ENCODE results near the gene VLDLR. TPM values are rescaled to one million over a fixed set of nuclear protein-coding genes. Genes with fewer than 3 reads are reported as not detected.

Gene VLDLR
- total RNA-seq, 2 experiments from 2014 or later, result 13.0 to 17.1 TPM

- Mint-ChIP-seq H3K27ac (no peak overlapping the region), H3K9me3 (peaks cover 7% of the 10 kb centered on the region), H3K36me3 (ENCODE audit: low read depth) (peaks cover 58% of the 10 kb centered on the region), H3K4me1 (ENCODE audit: low read depth) (peaks cover 13% of the 10 kb centered on the region), H3K4me3 (no peak overlapping the region), H3K27me3 (peaks cover 1% of the 10 kb centered on the region)
- ATAC-seq (no peak), DNase-seq (no peak)
- ChIA-PET POLR2A (no interaction called here), CTCF (no interaction called here)
- TF ChIP-seq, protein P1, sequence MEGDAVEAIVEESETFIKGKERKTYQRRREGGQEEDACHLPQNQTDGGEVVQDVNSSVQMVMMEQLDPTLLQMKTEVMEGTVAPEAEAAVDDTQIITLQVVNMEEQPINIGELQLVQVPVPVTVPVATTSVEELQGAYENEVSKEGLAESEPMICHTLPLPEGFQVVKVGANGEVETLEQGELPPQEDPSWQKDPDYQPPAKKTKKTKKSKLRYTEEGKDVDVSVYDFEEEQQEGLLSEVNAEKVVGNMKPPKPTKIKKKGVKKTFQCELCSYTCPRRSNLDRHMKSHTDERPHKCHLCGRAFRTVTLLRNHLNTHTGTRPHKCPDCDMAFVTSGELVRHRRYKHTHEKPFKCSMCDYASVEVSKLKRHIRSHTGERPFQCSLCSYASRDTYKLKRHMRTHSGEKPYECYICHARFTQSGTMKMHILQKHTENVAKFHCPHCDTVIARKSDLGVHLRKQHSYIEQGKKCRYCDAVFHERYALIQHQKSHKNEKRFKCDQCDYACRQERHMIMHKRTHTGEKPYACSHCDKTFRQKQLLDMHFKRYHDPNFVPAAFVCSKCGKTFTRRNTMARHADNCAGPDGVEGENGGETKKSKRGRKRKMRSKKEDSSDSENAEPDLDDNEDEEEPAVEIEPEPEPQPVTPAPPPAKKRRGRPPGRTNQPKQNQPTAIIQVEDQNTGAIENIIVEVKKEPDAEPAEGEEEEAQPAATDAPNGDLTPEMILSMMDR (IDR thresholded peaks at IDR 0.05), result no peak
- intact Hi-C loops (cut with micrococcal nuclease), result no loop called here
Measured at GRCh38 chr9:2642068-2642467, 20.5 kb downstream of the VLDLR start.

GRCh38 chr9:2645569-2645968 lies 24.0 kb downstream of the VLDLR start:
- H3K27me3 Mint-ChIP-seq, result no peaks in the 10 kb centered on the region
- POLR2A ChIA-PET, result interaction anchor here (1.0 kb wide), 1 partner anchor 13 kb away, joined by 4 read pairs; no protein-coding TSS in a partner anchor
- H3K36me3 Mint-ChIP-seq (ENCODE audit: low read depth), result peaks cover 75% of the 10 kb centered on the region
- CTCF ChIA-PET, result no interaction called here
- peaks cover 7% of the 10 kb centered on the region for H3K9me3 Mint-ChIP-seq
- intact Hi-C loops (cut with micrococcal nuclease), result no loop called here
- ATAC-seq, result no peak
- H3K27ac Mint-ChIP-seq, result no peak overlapping the region
- TF ChIP-seq, protein P1 (IDR thresholded peaks at IDR 0.05), result no peak
- no peak for DNase-seq
- no peak overlapping the region for H3K4me3 Mint-ChIP-seq
- no peaks in the 10 kb centered on the region for H3K4me1 Mint-ChIP-seq (ENCODE audit: low read depth)

- intact Hi-C loops (cut with micrococcal nuclease), result no loop called here
- TF ChIP-seq, protein P1 (IDR thresholded peaks at IDR 0.05), result no peak
- H3K27me3 Mint-ChIP-seq, result no peaks in the 10 kb centered on the region
- ChIA-PET POLR2A (interaction anchor here (0.6 to 1.1 kb wide), 2 partner anchors 12 to 378 kb away, joined by 3 read pairs; no protein-coding TSS in a partner anchor), CTCF (no interaction called here)
- peaks cover 45% of the 10 kb centered on the region for H3K36me3 Mint-ChIP-seq (ENCODE audit: low read depth)
- ATAC-seq (peak; percentile 93), DNase-seq (peak; percentile 69)
- peaks cover 25% of the 10 kb centered on the region for H3K4me1 Mint-ChIP-seq (ENCODE audit: low read depth)
- no peaks in the 10 kb centered on the region for H3K9me3 Mint-ChIP-seq
- H3K4me3 Mint-ChIP-seq, result peak overlapping the region; percentile 10
- peak overlapping the region; percentile 91 for H3K27ac Mint-ChIP-seq
Measured at GRCh38 chr9:2655411-2655901, 33.9 kb downstream of the VLDLR start.

DNA sequence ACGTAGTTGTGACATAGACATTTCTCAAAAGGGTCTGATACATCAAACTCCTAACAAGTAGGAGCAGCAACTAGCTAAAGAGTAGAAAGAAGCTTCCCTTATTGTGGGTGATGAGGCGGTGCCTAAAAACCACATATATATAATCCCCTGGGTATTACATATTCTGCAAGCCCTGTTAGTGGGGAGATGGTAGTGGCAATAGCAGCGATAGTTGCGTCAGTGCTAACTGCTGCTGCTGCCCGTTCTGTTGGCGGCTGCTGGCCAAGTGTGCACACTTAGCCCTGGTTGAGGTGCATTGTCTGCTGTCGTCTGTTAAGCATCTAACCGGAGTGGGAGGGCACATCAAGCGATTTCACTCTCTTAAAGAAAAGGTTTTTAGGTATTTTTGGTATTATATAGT lies 35.8 kb downstream of the VLDLR start:
- H3K4me3 Mint-ChIP-seq, result no peak overlapping the region
- peaks cover 25% of the 10 kb centered on the region for H3K36me3 Mint-ChIP-seq (ENCODE audit: low read depth)
- no peaks in the 10 kb centered on the region for H3K27me3 Mint-ChIP-seq
- H3K9me3 Mint-ChIP-seq, result no peaks in the 10 kb centered on the region
- DNase-seq, result peak; percentile 54
- CTCF ChIA-PET, result no interaction called here
- peak overlapping the region; percentile 64 for H3K27ac Mint-ChIP-seq
- POLR2A ChIA-PET, result no interaction called here
- peaks cover 25% of the 10 kb centered on the region for H3K4me1 Mint-ChIP-seq (ENCODE audit: low read depth)
- ATAC-seq, result peak; percentile 37
- TF ChIP-seq, protein P1 (IDR thresholded peaks at IDR 0.05), result no peak
- intact Hi-C loops (cut with micrococcal nuclease), result no loop called here

DNA sequence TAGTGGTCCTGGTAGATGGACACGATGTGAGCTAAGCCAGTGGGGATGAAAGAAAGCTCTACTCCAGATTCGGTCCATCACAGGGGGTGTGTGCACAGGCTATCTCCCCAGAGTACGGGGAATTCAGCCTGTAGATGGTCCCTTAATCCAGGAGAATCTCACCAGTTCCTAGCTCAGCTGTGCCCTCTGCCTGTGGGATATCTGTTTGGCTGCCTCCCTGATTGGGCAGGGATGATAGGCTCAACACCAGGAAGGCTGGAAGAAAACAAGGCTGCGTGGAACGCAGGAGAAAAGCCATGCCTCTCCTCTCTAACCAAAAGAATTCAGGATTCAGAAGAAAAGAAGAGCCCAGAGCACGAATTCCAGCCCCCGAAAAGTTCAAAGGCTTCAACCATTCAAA lies 40.9 kb downstream of the VLDLR start:
- Mint-ChIP-seq H3K4me3 (no peak overlapping the region), H3K27me3 (no peaks in the 10 kb centered on the region), H3K4me1 (ENCODE audit: low read depth) (peaks cover 3% of the 10 kb centered on the region), H3K36me3 (ENCODE audit: low read depth) (peaks cover 7% of the 10 kb centered on the region), H3K27ac (no peak overlapping the region), H3K9me3 (no peaks in the 10 kb centered on the region)
- TF ChIP-seq, protein P1 (IDR thresholded peaks at IDR 0.05), result no peak
- CTCF ChIA-PET, result no interaction called here
- no peak for ATAC-seq
- POLR2A ChIA-PET, result no interaction called here
- DNase-seq, result no peak
- intact Hi-C loops (cut with micrococcal nuclease), result no loop called here

Data from activated CD8-positive, alpha-beta T cell treated with anti-CD3 and anti-CD28 coated beads for 36 hours (primary cell).